Measurements from ENCODE around the gene MEAF6.

- TF ChIP-seq CTCF (IDR thresholded peaks at IDR 0.05; ENCODE audit: low read depth, low read length, missing input control) (no peak), TAF1 (conservative IDR thresholded peaks at IDR 0.05) (no peak)
These were observed 45.2 kb downstream of the MEAF6 start for GRCh38 chr1:37469386-37469785.
